IMR-90 (cell line): ENCODE data around the gene MRPS35. TPM values are rescaled to one million over a fixed set of nuclear protein-coding genes. Genes with fewer than 3 reads are reported as not detected.

Experiments
- ATAC-seq: fragments of 200-7000 bp; cut with Tn5 transposase; 2 replicates; pipeline ENCODE4 v1.9.1; 2020; ENCODE audit warnings: low read depth, mild to moderate bottlenecking, moderate library complexity
- BruUV-seq: library from RNA; stranded (reverse); fragments of 400-500 nt; replicated peaks from 2 replicates; lab custom pipeline; 2021; lab: Mats Ljungman, UMichigan
- CTCF ChIA-PET: fragments of 300-600 bp; formaldehyde crosslinking; extraction: SDS; loops from one replicate; lab custom pipeline; 2021; ENCODE audit warnings: antibody characterized with exemption; lab: Yijun Ruan, JAX
- POLR2A ChIA-PET: fragments of 300-600 bp; sonication (Branson Sonifier 250); formaldehyde crosslinking; loops from one replicate; lab custom pipeline; 2022; ENCODE audit warnings: antibody characterized with exemption; ENCODE audit not compliant: unreplicated experiment; lab: Charles Lee
- DNase-seq: peaks from one replicate; pipeline ENCODE4 v3.0.0; 2013
- H2AFZ ChIP-seq: replicated peaks from 2 replicates; pipeline ENCODE3; 2013; ENCODE audit warnings: low read length, mild to moderate bottlenecking; ENCODE audit not compliant: poor library complexity
- H2AK5ac ChIP-seq: 2 replicates; pipeline ENCODE4 v1.6.1; 2013; ENCODE audit warnings: low read depth, low read length, inconsistent platforms
- H2AK9ac ChIP-seq: replicated peaks from 2 replicates; pipeline ENCODE3; 2013; ENCODE audit warnings: mild to moderate bottlenecking, low read depth, low read length, moderate library complexity; ENCODE audit not compliant: poor library complexity
- H2BK120ac ChIP-seq: 2 replicates; pipeline ENCODE4 v1.6.1; 2013; ENCODE audit warnings: low read depth, low read length, inconsistent platforms
- H2BK15ac ChIP-seq: 3 replicates; pipeline ENCODE4 v1.6.1; 2013; ENCODE audit warnings: low read depth, low read length, inconsistent platforms
- H2BK20ac ChIP-seq: 2 replicates; pipeline ENCODE4 v1.6.1; 2013; ENCODE audit warnings: low read depth, mild to moderate bottlenecking, inconsistent platforms, low read length, moderate library complexity
- H2BK5ac ChIP-seq: 2 replicates; pipeline ENCODE4 v1.6.1; 2013; ENCODE audit warnings: mild to moderate bottlenecking, low read depth, low read length, inconsistent platforms; ENCODE audit not compliant: poor library complexity, severe bottlenecking
- H3K14ac ChIP-seq: replicated peaks from 2 replicates; pipeline ENCODE4 v1.6.1; 2013; ENCODE audit warnings: low read depth, low read length, inconsistent platforms
- H3K18ac ChIP-seq: 2 replicates; pipeline ENCODE4 v1.6.1; 2013; ENCODE audit warnings: low read depth, low read length, control low read depth
- H3K23ac ChIP-seq: 2 replicates; pipeline ENCODE4 v1.6.1; 2013; ENCODE audit warnings: low read depth, low read length, inconsistent platforms
- H3K27ac ChIP-seq: 2 replicates; pipeline ENCODE4 v1.5.1; 2013; ENCODE audit warnings: mild to moderate bottlenecking, control low read depth, low read length; ENCODE audit not compliant: insufficient read depth
- H3K27me3 ChIP-seq: 2 replicates; pipeline ENCODE4 v1.6.1; 2013; ENCODE audit warnings: low read length; ENCODE audit not compliant: control insufficient read depth, insufficient read depth
- H3K36me3 ChIP-seq: 2 replicates; pipeline ENCODE4 v1.6.1; 2013; ENCODE audit warnings: low read length, mixed read lengths; ENCODE audit not compliant: control insufficient read depth, insufficient read depth
- H3K4ac ChIP-seq: 2 replicates; pipeline ENCODE4 v1.6.1; 2013; ENCODE audit warnings: low read depth, low read length, inconsistent platforms
- H3K4me1 ChIP-seq: 2 replicates; pipeline ENCODE4 v1.6.1; 2013; ENCODE audit warnings: low read length, mixed read lengths; ENCODE audit not compliant: control insufficient read depth, insufficient read depth
- H3K4me2 ChIP-seq: 2 replicates; pipeline ENCODE4 v1.6.1; 2013; ENCODE audit warnings: low read depth, mild to moderate bottlenecking, control low read depth, low read length, moderate library complexity
- H3K4me3 ChIP-seq: 2 replicates; pipeline ENCODE4 v1.5.1; 2013; ENCODE audit warnings: low read depth, mild to moderate bottlenecking, control low read depth, low read length, moderate library complexity; ENCODE audit not compliant: insufficient read depth
- H3K56ac ChIP-seq: 2 replicates; pipeline ENCODE4 v1.6.1; 2013; ENCODE audit warnings: low read length, inconsistent platforms; ENCODE audit not compliant: insufficient read depth; ENCODE audit errors: extremely low read depth
- H3K79me1 ChIP-seq, 2 experiments: 2 replicates each; pipeline ENCODE4 v1.6.1; 2013; ENCODE audit warnings: low read length in 2 of 2, inconsistent platforms in 1 of 2, low read depth in 1 of 2
- H3K9ac ChIP-seq: 2 replicates; pipeline ENCODE4 v1.6.1; 2013; ENCODE audit warnings: low read depth, low read length, control low read depth
- H3K9me1 ChIP-seq: 2 replicates; pipeline ENCODE4 v1.6.1; 2013; ENCODE audit warnings: low read length, inconsistent platforms; ENCODE audit not compliant: insufficient read depth
- H3K9me3 ChIP-seq: 2 replicates; pipeline ENCODE4 v1.6.1; 2013; ENCODE audit warnings: low read length; ENCODE audit not compliant: control insufficient read depth, insufficient read depth
- H4K20me1 ChIP-seq: 2 replicates; pipeline ENCODE4 v1.6.1; 2013; ENCODE audit warnings: low read length, inconsistent platforms; ENCODE audit not compliant: insufficient read depth
- H4K5ac ChIP-seq: 2 replicates; pipeline ENCODE4 v1.6.1; 2013; ENCODE audit warnings: mild to moderate bottlenecking, low read depth, low read length, control low read depth
- H4K8ac ChIP-seq, 2 experiments: 2 replicates each; pipeline ENCODE4 v1.6.1; 2013; ENCODE audit warnings: low read depth in 2 of 2, low read length in 2 of 2, control low read depth in 1 of 2, inconsistent platforms in 1 of 2
- H4K91ac ChIP-seq: 2 replicates; pipeline ENCODE4 v1.6.1; 2013; ENCODE audit warnings: low read depth, low read length, inconsistent platforms; ENCODE audit not compliant: insufficient read depth
- BHLHE40 ChIP-seq: fragments of 150-350 bp; IDR thresholded peaks from 2 replicates; pipeline ENCODE4 v1.6.1; 2016; ENCODE audit warnings: mild to moderate bottlenecking, low read depth, low read length
- CEBPB ChIP-seq: IDR thresholded peaks from 2 replicates; pipeline ENCODE4 v1.6.1; 2012; ENCODE audit warnings: low read depth, low read length, improper control_type of control experiment
- CHD1 ChIP-seq: IDR thresholded peaks from 2 replicates; pipeline ENCODE4 v1.6.1; 2012; ENCODE audit warnings: low read depth, low read length, improper control_type of control experiment
- FOS ChIP-seq: fragments of 150-350 bp; IDR thresholded peaks from 2 replicates; pipeline ENCODE4 v1.6.1; 2016; ENCODE audit warnings: low read depth, low read length
- MAFK ChIP-seq: IDR thresholded peaks from 2 replicates; pipeline ENCODE4 v1.6.1; 2012; ENCODE audit warnings: low read depth, low read length, improper control_type of control experiment
- MXI1 ChIP-seq: IDR thresholded peaks from 2 replicates; pipeline ENCODE4 v1.6.1; 2012; ENCODE audit warnings: low read depth, mild to moderate bottlenecking, low read length, moderate library complexity, borderline replicate concordance
- POLR2A ChIP-seq: IDR thresholded peaks from 2 replicates; pipeline ENCODE4 v1.6.1; 2012; ENCODE audit warnings: mild to moderate bottlenecking, low read depth, low read length
- RAD21 ChIP-seq: IDR thresholded peaks from 2 replicates; pipeline ENCODE4 v1.6.1; 2012; ENCODE audit warnings: low read length, improper control_type of control experiment
- RCOR1 ChIP-seq: IDR thresholded peaks from 2 replicates; pipeline ENCODE4 v1.6.1; 2012; ENCODE audit warnings: mild to moderate bottlenecking, low read length, improper control_type of control experiment; ENCODE audit not compliant: insufficient replicate concordance
- RFX5 ChIP-seq: IDR thresholded peaks from 2 replicates; pipeline ENCODE4 v1.8.0; 2012; ENCODE audit warnings: low read depth, mild to moderate bottlenecking, low read length, moderate library complexity
- SMC3 ChIP-seq: fragments of 150-350 bp; IDR thresholded peaks from 2 replicates; pipeline ENCODE4 v1.6.1; 2016; ENCODE audit warnings: low read depth, mild to moderate bottlenecking, antibody characterized with exemption, low read length, moderate library complexity
- WGBS, 2 experiments: methylation state at CpG; one replicate each; pipeline versions ENCODE4 v1.1.5 to v1.1.7; 2013; ENCODE audit warnings: missing lambda C conversion rate in 2 of 2; ENCODE audit not compliant: insufficient read length in 1 of 2; ENCODE audit errors: extremely low coverage in 2 of 2; 5-methylcytosine and 5-hydroxymethylcytosine counted together
- dilution Hi-C: fragments of 300-500 bp; cut with HindIII; formaldehyde crosslinking; loops from one replicate; pipeline ENCODE4 v1.14.3; 2018; ENCODE audit warnings: low sequenced_read_pairs; ENCODE audit not compliant: unreplicated experiment
- in situ Hi-C: fragments of 300-500 bp; cut with MboI; formaldehyde crosslinking; loops from 3 replicates; pipeline ENCODE4 v1.14.3; 2019; ENCODE audit warnings: low sequenced_read_pairs, inconsistent platforms, mixed read lengths
- intact Hi-C: fragments of 100-400 bp; cut with micrococcal nuclease; formaldehyde crosslinking; loops from 2 replicates; pipeline ENCODE4 v1.10.0; 2022
- polyA plus RNA-seq, 3 experiments: library from polyadenylated mRNA; depleted of rRNA; stranded (reverse); fragments of >200 nt; gene quantifications; 2 replicates each; pipeline ENCODE4 v1.2.3, GENCODE V29; 2012; ENCODE audit warnings: low replicate concordance in 1 of 3
- total RNA-seq: library from RNA; depleted of rRNA; stranded (reverse); fragments of >200 nt; gene quantifications from 2 replicates; pipeline ENCODE4 v1.2.3, GENCODE V29; 2012
- TF ChIP-seq, protein P1 (sequence below): fragments of 150-350 bp; IDR thresholded peaks from 2 replicates; pipeline ENCODE4 v1.6.1; 2017; ENCODE audit warnings: mild to moderate bottlenecking, antibody characterized with exemption, low read length, low read depth

MRPS35 gene
- total and polyA plus RNA-seq, 2 of the 4 experiments (the other 2 are of a cell fraction): 27.4 to 40.1 TPM

DNA sequence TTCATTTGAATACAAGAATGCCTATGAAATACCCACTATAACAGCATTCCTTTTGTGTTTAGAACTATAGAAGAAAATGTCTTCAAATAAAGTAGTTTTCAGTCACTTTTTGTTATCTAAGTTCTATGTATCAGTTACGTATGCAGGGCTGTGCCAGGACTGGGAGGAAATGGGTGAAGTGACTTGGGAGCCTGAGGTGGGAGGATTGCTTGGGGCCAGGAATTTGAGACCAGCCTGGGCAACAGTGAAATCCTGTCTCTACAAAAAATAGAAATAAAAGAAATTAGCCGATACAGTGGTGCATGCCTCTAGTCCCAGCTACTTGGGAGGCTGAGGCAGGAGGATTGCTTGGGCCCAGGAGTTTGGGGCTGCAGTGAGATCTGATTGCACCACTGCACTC lies 92.3 kb downstream of the MRPS35 start:
- ATAC-seq: peak; percentile 44
- H2AK9ac ChIP-seq: no peak overlapping the region
- no peak overlapping the region for H3K27ac ChIP-seq
- H3K4ac ChIP-seq: no peak overlapping the region
- H3K23ac ChIP-seq: no peak overlapping the region
- H4K91ac ChIP-seq: no peak overlapping the region
- peaks cover 2% of the 10 kb centered on the region for H3K36me3 ChIP-seq
- H4K5ac ChIP-seq: no peak overlapping the region
- H3K4me1 ChIP-seq: no peaks in the 10 kb centered on the region; the same call in 1 of the 2 replicates
- H3K4me2 ChIP-seq: no peak overlapping the region
- H4K20me1 ChIP-seq: no peaks in the 10 kb centered on the region; the same call in 1 of the 2 replicates
- H2BK5ac ChIP-seq: no peak overlapping the region
- H3K79me1 ChIP-seq: peaks cover 0 to 16% of the 10 kb centered on the region in 2 experiments; a peak in 2 of 4 replicates
- no peak overlapping the region for H2AFZ ChIP-seq
- H3K9ac ChIP-seq: no peak overlapping the region
- no peak for DNase-seq
- no peak overlapping the region for H4K8ac ChIP-seq
- H2BK120ac ChIP-seq: no peak overlapping the region
- intact Hi-C loops: no loop called here
- H3K9me1 ChIP-seq: peaks cover 15% of the 10 kb centered on the region; the same call in 1 of the 2 replicates
- H2BK15ac ChIP-seq: no peak overlapping the region
- H3K27me3 ChIP-seq: no peaks in the 10 kb centered on the region
- ChIA-PET CTCF (no interaction called here), POLR2A (no interaction called here)
- no peak overlapping the region; the same call in 1 of the 2 replicates for H2AK5ac ChIP-seq
- H3K18ac ChIP-seq: no peak overlapping the region
- in situ Hi-C loops: no loop called here
- no CpG with 5 or more reads among the region's 2 CpGs for WGBS, 2 experiments
- no peak overlapping the region for H3K14ac ChIP-seq
- dilution Hi-C loops: no loop called here
- no peak overlapping the region for H2BK20ac ChIP-seq
- TF ChIP-seq, protein P1, sequence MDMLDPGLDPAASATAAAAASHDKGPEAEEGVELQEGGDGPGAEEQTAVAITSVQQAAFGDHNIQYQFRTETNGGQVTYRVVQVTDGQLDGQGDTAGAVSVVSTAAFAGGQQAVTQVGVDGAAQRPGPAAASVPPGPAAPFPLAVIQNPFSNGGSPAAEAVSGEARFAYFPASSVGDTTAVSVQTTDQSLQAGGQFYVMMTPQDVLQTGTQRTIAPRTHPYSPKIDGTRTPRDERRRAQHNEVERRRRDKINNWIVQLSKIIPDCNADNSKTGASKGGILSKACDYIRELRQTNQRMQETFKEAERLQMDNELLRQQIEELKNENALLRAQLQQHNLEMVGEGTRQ: no peak
- TF ChIP-seq RAD21 (no peak), FOS (no peak), POLR2A (no peak), CEBPB (no peak), BHLHE40 (no peak), MXI1 (no peak), RCOR1 (no peak), SMC3 (no peak), CHD1 (no peak), RFX5 (no peak), MAFK (no peak)
- no peaks in the 10 kb centered on the region for H3K9me3 ChIP-seq
- H3K56ac ChIP-seq: no peak overlapping the region
- BruUV-seq: no TSS peak
- no peak overlapping the region for H3K4me3 ChIP-seq
